ENCODE measurements around the gene DHX38.

DHX38 gene

GRCh38 chr16:72084445-72084844, 9.2 kb upstream of the DHX38 start:
- no peak for DNase-seq (ENCODE audit: low read depth)

- DNase-seq (ENCODE audit: low read depth): no peak
Observed at GRCh38 chr16:72085002-72085401, 8.6 kb upstream of the DHX38 start.

- no peak for DNase-seq (ENCODE audit: low read depth)
Observed at GRCh38 chr16:72091217-72091616, 2.4 kb upstream of the DHX38 start.

GRCh38 chr16:72092832-72093447, 707 bp upstream of the DHX38 start:
- DNase-seq (ENCODE audit: low read depth): peak; percentile 32

- DNase-seq (ENCODE audit: low read depth): no peak
Observed at GRCh38 chr16:72094266-72094610, 591 bp downstream of the DHX38 start.

- DNase-seq (ENCODE audit: low read depth): no peak
Observed at GRCh38 chr16:72098936-72099335, 5.3 kb downstream of the DHX38 start.

GRCh38 chr16:72099377-72099818, 5.8 kb downstream of the DHX38 start:
- no peak for DNase-seq (ENCODE audit: low read depth)

GRCh38 chr16:72101195-72101594, 7.5 kb downstream of the DHX38 start:
- no peak for DNase-seq (ENCODE audit: low read depth)

- DNase-seq (ENCODE audit: low read depth): no peak
Observed at GRCh38 chr16:72104905-72105304, 11.3 kb downstream of the DHX38 start.

GRCh38 chr16:72105978-72106377, 12.3 kb downstream of the DHX38 start:
- no peak for DNase-seq (ENCODE audit: low read depth)

- DNase-seq (ENCODE audit: low read depth): no peak
Observed at GRCh38 chr16:72107371-72107770, 13.7 kb downstream of the DHX38 start.

- no peak for DNase-seq (ENCODE audit: low read depth)
Observed at GRCh38 chr16:72108353-72109102, 14.9 kb downstream of the DHX38 start.

- DNase-seq (ENCODE audit: low read depth): no peak
Observed at GRCh38 chr16:72109300-72109699, 15.7 kb downstream of the DHX38 start.

GRCh38 chr16:72109966-72110530, 16.4 kb downstream of the DHX38 start:
- DNase-seq (ENCODE audit: low read depth): no peak

- no peak for DNase-seq (ENCODE audit: low read depth)
Observed at GRCh38 chr16:72110662-72111615, 17.3 kb downstream of the DHX38 start.

GRCh38 chr16:72111657-72112451, 18.2 kb downstream of the DHX38 start:
- DNase-seq (ENCODE audit: low read depth): no peak

GRCh38 chr16:72112452-72112792, 18.8 kb downstream of the DHX38 start:
- DNase-seq (ENCODE audit: low read depth): no peak

- DNase-seq (ENCODE audit: low read depth): no peak
Observed at GRCh38 chr16:72112906-72113615, 19.4 kb downstream of the DHX38 start.

- DNase-seq (ENCODE audit: low read depth): no peak
Observed at GRCh38 chr16:72113616-72113945, 19.9 kb downstream of the DHX38 start.

GRCh38 chr16:72120026-72120425, 26.4 kb downstream of the DHX38 start:
- DNase-seq (ENCODE audit: low read depth): no peak

- DNase-seq (ENCODE audit: low read depth): no peak
Observed at GRCh38 chr16:72122308-72122707, 28.7 kb downstream of the DHX38 start.

Measured in GM04503 (cell line).